ENCODE measurements around the gene GLDC.
A peak's percentile ranks its signal among the peaks of the same experiment; 100 is the strongest.

Gene GLDC

DNA sequence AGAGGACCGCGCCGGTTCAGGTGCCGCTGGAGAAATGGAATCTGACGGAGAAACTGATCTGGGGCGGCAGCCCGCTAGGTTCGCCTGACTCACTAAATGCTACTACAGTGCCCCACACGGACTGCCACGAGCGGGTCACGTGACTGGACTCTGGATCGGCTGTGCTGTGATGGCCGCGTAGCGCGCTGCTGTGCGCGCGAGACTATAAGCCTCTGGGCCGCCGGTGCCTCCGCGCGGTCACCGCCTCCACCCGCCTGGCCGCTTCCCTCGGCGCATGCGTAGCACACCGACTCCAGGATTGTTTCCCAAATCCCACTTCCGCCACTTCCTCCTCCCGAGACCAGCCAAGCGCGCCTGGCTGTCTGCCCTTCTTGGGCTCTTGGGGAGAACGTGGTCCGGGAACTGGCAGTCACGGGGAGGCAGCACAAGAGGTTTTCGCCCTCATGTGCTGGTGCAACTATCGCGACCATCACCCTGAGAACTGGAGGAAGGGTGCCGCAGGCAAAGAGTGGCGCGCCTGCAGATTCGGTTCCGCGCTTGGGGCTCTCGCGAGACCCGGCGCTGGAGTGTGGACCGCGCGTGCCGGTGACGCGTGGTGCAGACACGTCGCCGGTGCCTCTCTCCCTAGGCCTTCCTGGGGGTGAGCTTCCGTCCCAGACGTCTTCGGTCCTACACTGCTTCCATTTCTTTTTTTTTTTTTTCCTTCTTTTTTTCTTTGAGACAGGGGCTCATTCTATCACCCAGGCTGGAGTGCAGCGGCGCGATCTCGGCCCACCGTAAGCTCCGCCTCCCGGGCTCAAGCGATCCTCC is 35.8 kb upstream of the GLDC start:
- H3K9me2 ChIP-seq (replicated peaks; ENCODE audit: insufficient read depth, low read length): no peaks in the 10 kb centered on the region
- no peaks in the 10 kb centered on the region for H4K20me1 ChIP-seq (ENCODE audit: low read depth, low read length)
- H3K27ac ChIP-seq (ENCODE audit: low read depth, low read length): peak overlapping the region; percentile 95
- no peaks in the 10 kb centered on the region for H3K36me3 ChIP-seq (ENCODE audit: low read length)
- H3K4me3 ChIP-seq (ENCODE audit: insufficient read depth, low read length, poor library complexity, severe bottlenecking): peak overlapping the region; percentile 75
- peak overlapping the region; percentile 83 for H3K9ac ChIP-seq (ENCODE audit: low read length)
- H3K4me2 ChIP-seq (ENCODE audit: low read depth, low read length, poor library complexity, severe bottlenecking): peak overlapping the region; percentile 79
- no peaks in the 10 kb centered on the region for H3K27me3 ChIP-seq (ENCODE audit: low read length)
- H2AFZ ChIP-seq (ENCODE audit: low read depth, low read length, severe bottlenecking): peak overlapping the region; percentile 77
- H3K9me3 ChIP-seq (ENCODE audit: insufficient read depth, low read length): no peaks in the 10 kb centered on the region
- peaks cover 14% of the 10 kb centered on the region for H3K79me2 ChIP-seq (ENCODE audit: insufficient read depth, low read length)
- peaks cover 51% of the 10 kb centered on the region for H3F3A ChIP-seq (ENCODE audit: insufficient read depth)
- TF ChIP-seq CTCF (IDR thresholded peaks at IDR 0.05; ENCODE audit: insufficient read depth, low read length, poor library complexity, severe bottlenecking): no peak
- TF ChIP-seq EZH2phosphoT487 (conservative IDR thresholded peaks at IDR 0.05; ENCODE audit: low read length): no peak

- no peaks in the 10 kb centered on the region for H3K27me3 ChIP-seq (ENCODE audit: low read length)
- peak overlapping the region; percentile 95 for H3K27ac ChIP-seq (ENCODE audit: low read depth, low read length)
- H3K9me2 ChIP-seq (replicated peaks; ENCODE audit: insufficient read depth, low read length): no peaks in the 10 kb centered on the region
- H3K9ac ChIP-seq (ENCODE audit: low read length): peak overlapping the region; percentile 83
- H3F3A ChIP-seq (ENCODE audit: insufficient read depth): peaks cover 46% of the 10 kb centered on the region
- H4K20me1 ChIP-seq (ENCODE audit: low read depth, low read length): no peaks in the 10 kb centered on the region
- no peak for TF ChIP-seq CTCF (IDR thresholded peaks at IDR 0.05; ENCODE audit: insufficient read depth, low read length, poor library complexity, severe bottlenecking)
- TF ChIP-seq EZH2phosphoT487 (conservative IDR thresholded peaks at IDR 0.05; ENCODE audit: low read length): no peak
- H3K4me2 ChIP-seq (ENCODE audit: low read depth, low read length, poor library complexity, severe bottlenecking): peak overlapping the region; percentile 79
- no peaks in the 10 kb centered on the region for H3K9me3 ChIP-seq (ENCODE audit: insufficient read depth, low read length)
- H3K36me3 ChIP-seq (ENCODE audit: low read length): no peaks in the 10 kb centered on the region
- peak overlapping the region; percentile 77 for H2AFZ ChIP-seq (ENCODE audit: low read depth, low read length, severe bottlenecking)
- H3K4me3 ChIP-seq (ENCODE audit: insufficient read depth, low read length, poor library complexity, severe bottlenecking): peak overlapping the region; percentile 75
- H3K79me2 ChIP-seq (ENCODE audit: insufficient read depth, low read length): peaks cover 14% of the 10 kb centered on the region
These were observed 35.2 kb upstream of the GLDC start for GRCh38 chr9:6680797-6681146.

DNA sequence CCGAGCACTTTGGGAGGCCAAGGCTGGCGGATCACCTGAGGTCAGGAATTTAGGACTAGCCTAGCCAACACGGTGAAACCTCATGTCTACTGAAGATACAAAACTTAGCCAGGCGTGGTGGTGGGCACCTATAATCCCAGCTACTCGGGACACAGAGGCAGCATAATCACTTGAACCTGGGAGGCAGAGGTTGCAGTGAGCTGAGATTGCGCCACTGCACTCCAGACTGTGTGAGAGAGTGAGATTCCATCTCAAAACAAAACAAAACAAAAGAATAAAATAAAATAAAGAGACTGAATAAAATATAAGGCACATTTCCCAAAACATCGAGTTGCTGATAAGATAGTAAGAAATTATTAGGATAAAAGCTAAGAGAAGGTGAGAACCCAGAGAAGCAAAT is 32.3 kb upstream of the GLDC start:
- Histone ChIP-seq H3K27me3 (ENCODE audit: low read length) (no peaks in the 10 kb centered on the region), H3K9me2 (replicated peaks; ENCODE audit: insufficient read depth, low read length) (no peaks in the 10 kb centered on the region), H4K20me1 (ENCODE audit: low read depth, low read length) (no peaks in the 10 kb centered on the region), H3K79me2 (ENCODE audit: insufficient read depth, low read length) (peaks cover 8% of the 10 kb centered on the region), H3K9me3 (ENCODE audit: insufficient read depth, low read length) (no peaks in the 10 kb centered on the region), H3K4me3 (ENCODE audit: insufficient read depth, low read length, poor library complexity, severe bottlenecking) (no peak overlapping the region), H3K9ac (ENCODE audit: low read length) (no peak overlapping the region), H3K27ac (ENCODE audit: low read depth, low read length) (no peak overlapping the region), H3K4me2 (ENCODE audit: low read depth, low read length, poor library complexity, severe bottlenecking) (no peak overlapping the region), H2AFZ (ENCODE audit: low read depth, low read length, severe bottlenecking) (no peak overlapping the region), H3K36me3 (ENCODE audit: low read length) (no peaks in the 10 kb centered on the region), H3F3A (ENCODE audit: insufficient read depth) (peaks cover 30% of the 10 kb centered on the region)
- TF ChIP-seq CTCF (IDR thresholded peaks at IDR 0.05; ENCODE audit: insufficient read depth, low read length, poor library complexity, severe bottlenecking) (no peak), EZH2phosphoT487 (conservative IDR thresholded peaks at IDR 0.05; ENCODE audit: low read length) (no peak)

Data from SU-DHL-6 (cell line).